Pulmonary artery endothelial cell (primary cell): ENCODE results near the gene PCDH9. TPM values are rescaled to one million over a fixed set of nuclear protein-coding genes. Genes with fewer than 3 reads are reported as not detected.

Source experiments
- DNase-seq: peaks from one replicate; pipeline ENCODE4 v3.0.0-alpha.2; 2011; ENCODE audit warnings: low read depth, low spot score
- total RNA-seq: library from RNA; depleted of rRNA; stranded (reverse); fragments of >200 nt; gene quantifications from 2 replicates; pipeline ENCODE4 v1.2.3, GENCODE V29; 2014

The PCDH9 gene
- total RNA-seq, 1 donor from 2014 or later: 2.9 TPM

DNA sequence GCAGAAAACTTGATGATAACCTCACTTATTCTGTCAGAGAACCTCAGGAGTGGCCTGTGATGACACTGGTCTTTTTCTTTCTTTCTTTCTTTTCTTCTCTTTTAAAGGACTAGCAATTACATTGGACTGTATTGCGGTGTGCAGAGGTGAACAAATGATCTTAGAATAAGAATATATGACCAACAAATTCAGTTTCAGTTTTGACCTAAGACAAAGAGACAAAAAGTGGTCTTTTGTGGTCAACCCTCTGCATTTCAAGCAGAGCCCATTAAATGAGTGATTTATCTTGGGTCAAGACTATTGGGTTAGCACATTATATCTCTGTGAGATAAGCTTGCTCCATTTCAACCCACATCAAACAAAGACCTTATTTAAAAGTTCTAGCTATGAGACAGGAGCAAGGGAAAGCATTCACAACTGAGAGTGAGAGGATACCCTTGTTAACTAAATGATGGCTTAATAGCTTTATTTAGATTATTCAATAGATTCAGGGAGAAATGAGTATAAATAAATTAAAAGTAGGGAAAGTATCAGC, 644.4 kb downstream of the PCDH9 start:
- DNase-seq: no peak

DNA sequence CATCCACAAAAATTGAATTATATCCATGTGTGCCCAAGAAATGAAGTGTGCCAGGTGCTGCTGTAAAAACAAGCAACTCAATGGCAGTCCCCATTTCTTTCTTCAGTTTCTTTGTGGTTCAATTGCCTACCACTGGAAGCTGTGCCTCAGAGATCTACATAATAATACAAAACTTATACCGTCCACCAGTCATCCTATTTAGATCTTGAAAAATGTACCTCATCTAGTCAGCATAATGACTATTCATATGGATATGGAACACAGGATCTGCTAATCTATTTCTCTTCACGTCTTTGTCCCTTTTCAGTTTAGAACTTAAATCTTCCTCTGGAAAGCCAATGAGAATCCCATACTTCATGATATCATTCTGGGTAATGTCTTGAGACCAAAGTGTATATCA, 648.5 kb downstream of the PCDH9 start:
- no peak for DNase-seq

DNA sequence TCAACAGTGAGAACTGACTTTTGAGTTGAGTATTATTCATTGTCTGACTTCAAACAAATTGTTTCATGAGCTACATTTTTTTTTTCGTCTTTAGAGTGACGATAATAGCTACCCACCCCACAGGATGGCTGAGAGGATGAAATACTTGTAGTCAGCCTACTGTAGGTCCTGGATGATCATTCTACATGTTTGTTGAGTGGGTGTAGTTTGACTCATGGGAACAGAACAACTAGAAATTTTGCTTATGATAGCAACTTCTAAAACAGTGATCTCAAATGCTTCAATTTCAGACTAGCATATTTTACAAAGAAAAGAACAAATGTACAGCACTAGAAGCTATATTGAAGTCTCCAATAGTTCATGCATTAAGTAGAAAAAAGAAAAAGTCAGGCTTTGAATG, 651.8 kb downstream of the PCDH9 start:
- no peak for DNase-seq

DNA sequence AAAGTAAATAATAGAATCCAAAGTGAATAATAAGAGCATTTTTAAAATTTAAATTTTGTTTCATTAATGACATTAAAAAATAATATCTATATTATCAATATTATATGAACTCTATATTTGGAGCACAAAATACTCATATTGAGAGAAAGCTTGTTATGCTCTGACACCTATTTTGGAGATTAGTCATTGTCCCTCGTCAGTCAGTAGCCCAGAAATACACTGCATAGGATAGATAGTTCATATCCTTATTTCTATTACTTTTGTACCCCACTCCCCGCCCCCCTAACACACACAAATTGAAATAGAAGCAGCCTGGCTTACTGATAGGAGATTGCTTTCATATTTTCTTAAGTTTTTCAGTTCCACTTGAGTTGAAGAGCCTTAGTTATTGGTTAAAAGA, 652.8 kb downstream of the PCDH9 start:
- no peak for DNase-seq

DNA sequence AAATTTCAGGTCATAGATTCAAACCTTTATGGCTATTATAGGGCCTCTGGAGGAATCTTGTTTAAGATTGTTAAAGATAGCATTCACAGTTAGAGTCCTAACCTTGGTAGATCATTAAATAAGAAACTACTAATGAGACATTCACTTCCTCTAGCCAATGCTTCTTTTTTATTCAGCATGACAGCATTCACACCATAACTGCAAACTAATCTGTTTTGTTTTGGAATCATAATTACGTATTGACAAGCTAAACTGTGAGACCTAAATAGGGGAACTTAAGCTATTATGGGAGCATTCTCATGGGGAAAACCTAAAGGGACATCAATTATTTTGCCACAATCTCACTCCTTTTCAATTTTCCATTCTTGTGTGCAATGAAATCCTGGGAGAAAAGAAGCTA, 653.8 kb downstream of the PCDH9 start:
- no peak for DNase-seq

DNA sequence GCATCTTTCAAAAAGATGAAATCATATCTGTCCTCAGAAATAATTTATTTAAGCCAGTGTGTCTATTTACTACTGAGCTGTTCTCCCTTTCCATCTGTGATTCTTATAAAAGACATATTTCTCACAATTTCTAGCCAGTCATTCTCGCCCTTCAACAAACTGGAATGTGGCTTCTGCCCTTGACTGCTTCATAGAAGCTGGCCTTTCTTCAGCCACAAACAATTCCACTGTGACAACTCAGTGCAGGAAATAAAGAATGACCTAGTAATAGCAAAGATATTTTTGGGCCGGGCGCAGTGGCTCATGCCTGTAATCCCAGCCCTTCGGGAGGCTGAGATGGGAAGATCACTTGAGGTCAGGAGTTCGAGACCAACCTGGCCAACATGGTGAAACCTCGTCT, 655.5 kb downstream of the PCDH9 start:
- DNase-seq: no peak

DNA sequence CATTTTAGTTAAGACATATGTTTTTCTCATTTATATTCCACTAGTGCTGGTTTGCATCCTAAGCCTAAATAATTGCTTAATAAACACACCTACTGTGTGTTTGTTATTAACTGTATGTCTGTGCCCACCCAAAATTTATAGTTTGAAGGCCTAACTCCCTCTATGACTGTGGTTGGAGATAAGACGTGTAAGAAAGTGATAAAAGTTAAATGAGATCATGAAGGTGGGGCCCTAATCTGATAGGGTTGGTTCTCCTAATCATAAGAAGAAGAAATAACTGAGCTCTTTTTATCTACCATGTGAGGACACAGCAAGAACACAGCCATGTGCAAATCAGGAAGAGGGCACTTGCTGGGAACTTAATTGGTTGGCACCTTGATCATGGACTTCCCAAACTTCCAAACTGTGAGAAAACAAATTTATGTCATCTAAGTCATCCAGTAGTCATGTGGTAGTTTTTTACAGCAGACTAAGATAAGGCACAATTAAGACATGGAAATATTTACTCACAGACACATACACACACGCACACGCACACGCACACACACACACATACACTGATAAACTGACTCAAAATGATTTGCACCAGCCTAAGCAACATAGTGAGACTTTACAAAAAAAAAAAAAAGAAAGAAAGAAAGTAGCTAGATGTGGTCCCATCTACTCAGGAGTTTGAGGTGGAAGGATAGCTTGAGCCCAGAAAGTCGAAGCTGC, 662.1 kb downstream of the PCDH9 start:
- no peak for DNase-seq

DNA sequence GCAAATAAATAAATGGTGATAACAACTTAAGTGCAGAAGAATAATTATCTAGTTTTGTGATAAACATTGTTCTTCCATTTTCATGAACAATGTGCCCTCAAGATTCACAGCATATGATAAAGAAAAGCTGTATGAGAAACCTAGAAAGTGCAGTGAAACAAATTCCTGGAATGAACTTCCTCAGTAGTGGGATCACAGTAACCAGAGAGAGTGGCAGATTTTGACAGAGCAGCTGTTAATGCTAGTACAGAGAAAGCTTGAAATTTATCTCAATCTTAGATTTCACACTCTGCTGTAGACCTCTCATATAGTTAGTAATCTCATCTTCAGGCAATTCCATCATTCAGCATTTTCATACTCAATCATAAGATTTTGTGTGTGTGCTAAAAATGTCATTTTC, 664.9 kb downstream of the PCDH9 start:
- DNase-seq: no peak

DNA sequence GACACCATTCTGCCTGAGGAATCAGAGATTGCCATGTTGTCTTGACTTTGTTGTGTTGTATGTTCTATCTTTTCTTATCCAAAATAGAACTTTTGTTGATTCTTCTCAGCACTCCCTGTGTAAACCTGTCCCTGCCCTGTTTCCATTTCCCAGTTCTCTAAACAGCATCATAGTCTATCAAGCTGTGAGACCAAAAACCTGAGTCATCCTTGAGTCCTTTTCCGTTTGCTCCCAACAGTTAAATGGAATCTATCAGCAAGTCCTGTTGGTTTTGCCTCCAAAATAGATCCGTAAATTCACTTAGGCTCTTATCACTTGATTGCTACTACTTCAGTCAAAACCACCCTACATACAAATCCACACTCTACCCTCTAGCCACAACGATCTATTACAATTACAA, 667.1 kb downstream of the PCDH9 start:
- no peak for DNase-seq

DNA sequence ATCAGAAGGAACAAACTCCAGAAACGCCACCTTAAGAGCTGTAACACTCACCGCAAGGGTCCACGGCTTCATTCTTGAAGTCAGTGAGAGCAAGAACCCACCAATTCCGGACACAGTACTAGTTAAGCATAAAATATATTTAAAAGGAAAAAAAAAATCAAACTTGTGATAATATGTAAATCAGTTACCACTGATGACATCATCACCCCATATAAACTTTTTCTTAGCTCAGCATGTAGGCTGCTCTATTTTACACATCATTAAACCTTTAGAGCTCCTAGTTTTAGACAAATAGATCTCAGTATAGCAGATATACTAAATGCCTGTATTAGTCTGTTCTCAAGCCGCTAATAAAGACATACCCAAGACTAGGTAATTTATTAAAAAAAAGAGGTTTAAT, 668.1 kb downstream of the PCDH9 start:
- no peak for DNase-seq

DNA sequence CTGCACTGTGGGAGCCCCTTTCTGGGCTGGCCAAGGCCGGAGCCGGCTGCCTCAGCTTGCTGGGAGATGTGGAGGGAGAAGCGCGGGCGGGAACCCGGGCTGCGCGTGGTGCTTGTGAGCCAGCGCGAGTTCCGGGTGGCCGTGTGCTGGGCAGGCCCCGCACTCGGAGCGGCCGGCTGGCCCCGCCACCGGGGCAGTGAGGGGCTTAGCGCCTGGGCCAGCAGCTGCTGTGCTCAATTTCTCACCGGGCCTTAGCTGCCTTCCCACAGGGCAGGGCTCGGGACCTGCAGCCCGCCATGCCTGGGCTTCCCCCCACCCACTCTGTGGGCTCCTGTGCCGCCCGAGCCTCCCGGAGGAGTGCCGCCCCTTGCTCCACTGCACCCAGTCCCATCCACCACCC, 669.1 kb downstream of the PCDH9 start:
- no peak for DNase-seq

DNA sequence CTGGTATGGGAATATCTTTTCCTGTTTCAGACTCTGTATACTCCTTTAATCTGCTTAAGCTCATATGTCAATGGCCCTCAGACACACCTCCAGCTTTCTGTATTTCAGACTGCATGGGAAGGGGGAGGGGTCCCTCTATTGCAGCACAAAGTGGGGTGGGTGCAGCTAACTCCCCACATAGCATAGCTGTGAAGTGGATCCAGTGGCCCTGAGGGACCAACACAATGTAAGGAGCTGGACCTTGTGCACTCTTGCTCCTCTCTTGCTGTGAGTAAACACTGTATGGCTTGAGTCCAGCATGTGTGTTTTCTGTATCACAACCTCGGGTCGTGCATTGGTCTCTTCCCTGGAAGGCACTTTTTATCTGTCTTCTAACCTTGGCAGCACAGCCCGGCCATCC, 669.9 kb downstream of the PCDH9 start:
- DNase-seq: no peak

DNA sequence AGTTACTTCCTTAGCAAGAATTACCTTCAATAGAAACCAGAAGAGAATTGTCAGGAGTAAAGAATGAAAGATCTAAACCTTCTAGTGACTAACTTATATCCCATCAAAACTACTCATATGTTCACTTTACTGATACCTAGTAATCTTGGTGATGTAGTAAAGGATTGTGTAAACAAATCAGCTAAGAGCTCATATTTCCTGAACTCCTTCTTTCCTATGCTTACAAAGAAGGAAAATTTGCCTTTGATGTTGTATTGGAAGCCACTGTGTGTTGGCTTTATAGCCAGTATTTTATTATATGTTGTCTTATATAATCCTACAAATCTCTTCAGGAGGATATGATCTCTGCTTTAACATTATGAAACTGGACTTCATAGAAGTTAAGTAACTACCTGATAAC, 671.0 kb downstream of the PCDH9 start:
- DNase-seq: no peak

DNA sequence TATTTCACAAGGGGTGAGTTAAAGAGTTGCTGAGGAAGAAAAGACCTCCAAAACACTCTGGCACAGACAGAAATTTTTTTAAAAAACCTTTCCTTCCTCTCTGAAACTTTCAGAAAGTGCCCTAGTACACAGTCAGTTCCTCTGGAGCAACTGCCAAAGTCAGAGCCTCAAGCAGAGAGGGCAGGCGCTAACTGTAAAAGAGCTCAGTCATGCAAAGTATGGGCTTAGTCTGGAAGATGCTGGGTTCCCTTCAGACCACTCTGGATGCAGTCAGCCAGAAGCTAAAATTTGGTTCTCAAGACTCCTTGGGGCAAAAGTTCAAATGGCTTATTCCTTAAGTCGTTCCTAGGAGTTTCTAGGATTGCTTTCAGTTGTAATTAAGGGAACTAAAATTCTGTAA, 671.6 kb downstream of the PCDH9 start:
- DNase-seq: no peak

DNA sequence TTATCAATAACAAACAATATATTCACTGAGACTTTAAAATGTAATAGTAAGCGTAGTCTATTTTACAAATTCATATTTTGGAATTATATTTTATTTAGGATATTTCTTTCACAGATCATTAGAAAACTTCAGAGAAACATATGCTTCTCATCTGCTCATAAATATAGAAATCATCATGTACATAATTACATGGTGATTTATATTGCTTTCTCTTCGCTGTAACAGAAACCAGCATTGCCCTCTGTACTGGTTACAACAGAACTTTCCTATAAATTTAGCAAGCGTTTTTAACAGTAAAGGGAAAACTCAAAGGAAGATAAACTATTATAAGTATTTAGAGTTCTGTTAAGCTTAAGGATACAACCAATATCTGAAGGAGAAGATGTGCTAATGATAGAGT, 672.8 kb downstream of the PCDH9 start:
- DNase-seq: no peak

DNA sequence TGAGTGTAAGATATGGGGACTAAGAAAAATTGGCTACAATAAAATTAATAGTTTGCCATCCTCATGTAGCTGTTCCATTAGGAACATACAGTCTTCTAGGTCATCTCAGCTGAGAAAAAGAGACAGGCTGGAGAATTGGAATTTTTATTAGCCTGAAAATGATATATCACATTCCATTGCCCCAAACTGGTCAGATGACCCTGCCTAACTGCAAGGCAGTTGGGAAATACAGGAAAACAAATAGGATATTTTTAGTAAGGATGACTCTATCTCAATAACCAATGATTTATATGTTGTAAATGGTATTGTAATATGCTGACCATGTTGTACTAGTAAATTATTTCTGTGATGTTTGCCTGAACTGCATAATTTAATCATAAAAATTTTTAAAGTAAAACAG, 673.8 kb downstream of the PCDH9 start:
- no peak for DNase-seq

DNA sequence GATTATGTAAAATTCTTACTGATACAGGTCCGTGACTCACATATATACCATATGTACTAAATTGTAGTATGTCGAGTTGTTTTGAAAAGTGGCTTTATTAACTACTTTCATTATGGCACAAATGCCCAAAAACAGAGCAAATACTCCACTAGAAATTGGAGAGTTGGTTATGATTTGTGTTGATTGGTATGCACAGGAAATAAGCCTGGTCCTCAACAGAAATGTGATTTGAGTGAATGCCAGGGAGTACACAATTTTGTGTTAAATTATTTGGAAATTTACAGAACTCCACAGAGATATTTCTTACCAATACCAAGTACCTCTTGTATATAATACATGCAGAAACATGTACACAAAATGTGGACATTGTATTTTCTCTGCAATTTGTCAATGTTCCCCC, 676.7 kb downstream of the PCDH9 start:
- DNase-seq: no peak

DNA sequence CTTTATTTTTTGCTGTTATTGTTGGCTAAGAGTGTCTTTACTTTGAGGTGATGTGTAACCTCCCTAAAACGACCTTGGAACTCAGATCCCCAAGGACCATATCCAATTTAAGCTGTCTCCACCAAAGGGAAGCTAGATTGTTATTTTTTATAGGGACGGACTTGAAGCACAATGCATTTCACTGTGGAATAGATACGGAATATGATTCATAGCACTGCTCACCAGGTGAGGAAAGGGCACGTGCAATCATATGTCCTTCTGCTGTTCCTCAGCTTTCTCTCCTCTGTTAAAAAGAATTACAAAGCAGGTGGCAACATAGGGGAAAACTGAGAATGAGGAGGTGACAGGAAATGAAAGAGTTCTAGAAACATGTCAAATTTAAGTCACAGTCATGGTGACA, 679.0 kb downstream of the PCDH9 start:
- no peak for DNase-seq

DNA sequence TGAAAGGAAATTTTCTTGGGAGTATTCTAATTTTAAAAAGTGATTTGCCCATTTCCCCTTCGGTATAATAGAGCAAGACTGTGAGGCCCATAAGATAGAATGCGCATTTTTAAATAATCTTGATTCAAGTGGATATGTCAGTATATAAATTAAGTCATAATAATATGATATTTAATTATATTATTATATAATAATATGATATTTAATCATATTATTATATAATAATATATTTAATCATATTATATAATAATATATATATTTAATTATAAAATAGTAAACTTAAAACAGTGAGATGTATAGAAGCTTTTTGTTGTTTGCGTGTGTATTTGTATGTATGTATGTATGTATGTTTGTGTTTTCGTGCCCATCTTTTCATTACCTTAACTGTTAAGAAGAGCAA, 682.5 kb downstream of the PCDH9 start:
- no peak for DNase-seq

DNA sequence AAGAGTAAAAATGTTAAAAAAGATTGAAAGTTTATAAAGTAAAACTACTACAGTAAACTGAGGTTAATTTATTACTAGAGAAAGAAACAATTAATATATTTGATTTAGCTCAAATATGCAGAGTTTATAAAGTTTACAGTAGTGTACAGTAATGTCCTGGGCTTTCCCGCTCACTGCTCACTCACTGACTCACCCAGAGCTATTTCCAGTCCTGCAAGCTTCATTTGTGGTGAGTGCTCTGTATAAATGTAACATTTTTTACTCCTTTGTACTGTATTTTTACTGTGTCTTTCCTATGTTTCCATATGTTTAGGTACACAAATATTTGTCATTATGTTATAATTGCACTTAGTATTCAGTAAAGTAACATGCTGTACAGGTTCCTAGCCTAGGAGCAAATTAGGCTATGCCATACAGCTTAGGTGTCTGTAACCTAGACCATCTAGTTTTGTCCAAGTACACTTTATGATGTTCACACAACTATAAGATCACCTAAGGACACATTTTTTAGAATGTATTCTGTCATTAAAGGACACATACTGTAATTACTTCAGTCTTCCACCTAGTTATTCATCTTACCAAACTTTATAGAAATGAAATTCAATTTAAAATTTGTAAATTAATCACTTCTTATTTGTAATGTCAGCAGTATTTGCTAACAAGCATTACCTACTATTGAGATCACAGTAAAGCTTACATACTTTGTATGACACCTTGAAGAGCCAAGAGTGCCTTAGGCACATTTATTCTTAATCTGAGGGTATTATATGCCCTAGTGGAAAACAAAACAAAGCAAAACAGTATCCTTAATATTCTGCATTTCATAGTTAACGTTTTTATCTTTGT, 683.4 kb downstream of the PCDH9 start:
- DNase-seq: no peak

DNA sequence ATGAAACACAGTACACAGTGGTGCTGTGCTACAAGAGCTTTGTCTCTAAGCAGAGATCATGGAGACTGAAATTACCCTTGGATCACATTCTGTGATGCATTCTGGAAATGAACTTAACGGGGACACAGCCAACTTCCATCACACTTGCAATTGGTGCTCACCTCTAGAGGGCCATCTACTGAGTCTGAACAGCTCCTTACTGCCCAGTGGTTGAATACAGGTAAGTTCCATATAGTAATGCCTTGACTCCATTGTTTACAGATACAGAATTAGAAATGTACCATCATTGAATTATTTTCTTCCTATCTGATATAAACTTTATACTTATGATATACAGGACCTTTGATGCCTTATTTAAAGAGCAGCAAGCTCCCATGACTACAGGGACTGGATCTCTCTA, 686.4 kb downstream of the PCDH9 start:
- DNase-seq: no peak

DNA sequence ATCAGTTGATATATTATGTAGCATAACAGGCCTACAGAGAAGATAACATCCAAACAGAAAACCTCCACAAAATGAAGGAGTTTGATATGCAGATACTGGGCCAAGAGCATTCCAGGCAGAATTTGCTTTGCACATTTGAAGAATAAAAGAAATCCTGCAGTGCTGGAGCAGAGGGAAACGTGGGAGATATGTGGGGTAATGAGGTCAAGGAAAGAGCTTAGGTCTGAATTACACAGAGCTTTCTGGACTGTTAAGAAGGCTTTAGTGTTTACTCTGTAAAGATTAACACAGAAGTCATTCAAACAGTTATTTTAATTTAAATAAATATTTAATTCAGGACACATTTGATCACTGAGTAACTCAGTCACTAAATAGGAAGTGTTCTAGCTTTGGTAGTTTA, 692.7 kb downstream of the PCDH9 start:
- DNase-seq: no peak

DNA sequence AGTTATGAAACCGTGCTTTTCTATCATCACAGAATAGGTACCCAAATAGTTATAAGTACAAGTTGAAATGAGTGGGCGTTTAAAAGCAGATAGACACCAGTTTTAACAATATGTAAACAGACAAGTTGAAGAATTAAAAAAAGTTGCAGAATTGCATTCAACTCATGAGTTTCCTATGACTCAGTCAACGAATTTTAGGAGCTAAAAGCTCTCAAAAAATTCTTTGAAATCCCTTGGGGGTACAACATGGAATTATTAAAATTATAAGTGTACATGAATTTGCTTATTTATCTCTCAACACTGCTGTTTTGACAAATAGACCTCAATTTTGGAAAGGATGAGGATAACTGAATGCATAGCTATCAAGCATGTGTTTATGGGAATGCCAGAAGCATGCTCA, 693.4 kb downstream of the PCDH9 start:
- DNase-seq: no peak
